ENCODE results near the gene MADD.

The MADD gene

GRCh38 chr11:47342854-47343253 lies 72.9 kb downstream of the MADD start:
- no peak for DNase-seq

GRCh38 chr11:47345890-47346563 lies 76.1 kb downstream of the MADD start:
- Histone ChIP-seq H3K27ac (ENCODE audit: low read length) (no peak overlapping the region), H3K4me2 (ENCODE audit: insufficient read depth, low read length) (no peak overlapping the region), H4K20me1 (ENCODE audit: insufficient read depth, low read length) (no peaks in the 10 kb centered on the region), H3K9ac (ENCODE audit: low read depth, low read length) (no peak overlapping the region), H3K27me3 (ENCODE audit: insufficient read depth, low read length, poor library complexity) (no peaks in the 10 kb centered on the region), H3K79me2 (ENCODE audit: insufficient read depth, low read length) (no peaks in the 10 kb centered on the region), H2AFZ (ENCODE audit: low read depth, low read length) (no peak overlapping the region), H3K4me3 (ENCODE audit: low read depth in 1 of 2, low read length in 2 of 2) (no peak overlapping the region), H3K4me1 (ENCODE audit: insufficient read depth, low read length) (no peaks in the 10 kb centered on the region), H3K9me3 (ENCODE audit: insufficient read depth, low read length, severe bottlenecking) (no peaks in the 10 kb centered on the region), H3K36me3 (ENCODE audit: insufficient read depth, low read length) (no peaks in the 10 kb centered on the region)
- no peak for TF ChIP-seq CTCF (IDR thresholded peaks at IDR 0.05; ENCODE audit: borderline replicate concordance, extremely low read depth, low read length, poor library complexity, severe bottlenecking)
- DNase-seq: no peak
- no peak for ATAC-seq (ENCODE audit: insufficient read depth, low read depth)

More at GRCh38 chr11:47342854-47343253, 72.9 kb downstream of the MADD start:
- Histone ChIP-seq H3K9ac (ENCODE audit: low read depth, low read length) (no peak overlapping the region), H3K27ac (ENCODE audit: low read length) (no peak overlapping the region), H3K4me1 (ENCODE audit: insufficient read depth, low read length) (no peaks in the 10 kb centered on the region), H3K36me3 (ENCODE audit: insufficient read depth, low read length) (no peaks in the 10 kb centered on the region), H3K4me2 (ENCODE audit: insufficient read depth, low read length) (no peak overlapping the region), H2AFZ (ENCODE audit: low read depth, low read length) (no peak overlapping the region), H4K20me1 (ENCODE audit: insufficient read depth, low read length) (no peaks in the 10 kb centered on the region), H3K27me3 (ENCODE audit: insufficient read depth, low read length, poor library complexity) (no peaks in the 10 kb centered on the region), H3K9me3 (ENCODE audit: insufficient read depth, low read length, severe bottlenecking) (no peaks in the 10 kb centered on the region), H3K79me2 (ENCODE audit: insufficient read depth, low read length) (no peaks in the 10 kb centered on the region), H3K4me3 (ENCODE audit: low read depth in 1 of 2, low read length in 2 of 2) (no peak overlapping the region)
- TF ChIP-seq CTCF (IDR thresholded peaks at IDR 0.05; ENCODE audit: borderline replicate concordance, extremely low read depth, low read length, poor library complexity, severe bottlenecking) (no peak), EZH2 (IDR thresholded peaks at IDR 0.05; ENCODE audit: borderline replicate concordance, low read depth, low read length, severe bottlenecking) (no peak)
- no peak for ATAC-seq (ENCODE audit: insufficient read depth, low read depth)

- H4K20me1 ChIP-seq (ENCODE audit: insufficient read depth, low read length): no peaks in the 10 kb centered on the region
- H3K79me2 ChIP-seq (ENCODE audit: insufficient read depth, low read length): no peaks in the 10 kb centered on the region
- ATAC-seq (ENCODE audit: insufficient read depth, low read depth) (no peak), DNase-seq (no peak)
- TF ChIP-seq CTCF (IDR thresholded peaks at IDR 0.05; ENCODE audit: borderline replicate concordance, extremely low read depth, low read length, poor library complexity, severe bottlenecking): no peak
- TF ChIP-seq EZH2 (IDR thresholded peaks at IDR 0.05; ENCODE audit: borderline replicate concordance, low read depth, low read length, severe bottlenecking): no peak
- H2AFZ ChIP-seq (ENCODE audit: low read depth, low read length): no peak overlapping the region
- H3K27ac ChIP-seq (ENCODE audit: low read length): no peak overlapping the region
- no peaks in the 10 kb centered on the region for H3K36me3 ChIP-seq (ENCODE audit: insufficient read depth, low read length)
- no peak overlapping the region for H3K4me3 ChIP-seq (ENCODE audit: low read depth in 1 of 2, low read length in 2 of 2)
- H3K4me2 ChIP-seq (ENCODE audit: insufficient read depth, low read length): no peak overlapping the region
- no peaks in the 10 kb centered on the region for H3K27me3 ChIP-seq (ENCODE audit: insufficient read depth, low read length, poor library complexity)
- H3K9me3 ChIP-seq (ENCODE audit: insufficient read depth, low read length, severe bottlenecking): no peaks in the 10 kb centered on the region
- no peak overlapping the region for H3K9ac ChIP-seq (ENCODE audit: low read depth, low read length)
- H3K4me1 ChIP-seq (ENCODE audit: insufficient read depth, low read length): no peaks in the 10 kb centered on the region
These were observed 77.2 kb downstream of the MADD start for GRCh38 chr11:47347137-47347536.

Measured in DND-41 (cell line).